Measurements from ENCODE around the gene LCLAT1.

DNA sequence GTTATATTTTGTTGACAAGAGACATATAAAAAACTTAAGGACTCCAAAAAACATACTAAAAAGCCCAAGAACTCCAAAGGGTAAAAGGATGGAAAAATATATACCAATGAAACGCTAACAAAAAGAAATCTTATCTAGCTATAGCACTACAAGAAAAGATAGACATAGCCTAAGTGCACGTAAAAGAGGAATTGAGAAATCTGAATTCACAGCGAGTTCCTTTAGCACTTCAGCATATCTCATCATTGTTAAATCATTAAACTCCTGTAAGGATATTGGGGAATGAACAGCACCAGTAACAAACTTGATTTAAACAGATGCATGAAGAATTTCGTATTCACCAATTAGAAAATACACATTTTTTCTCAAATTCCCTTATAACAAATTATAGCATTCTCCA is 226.1 kb downstream of the LCLAT1 start:
- TF ChIP-seq, protein P1, sequence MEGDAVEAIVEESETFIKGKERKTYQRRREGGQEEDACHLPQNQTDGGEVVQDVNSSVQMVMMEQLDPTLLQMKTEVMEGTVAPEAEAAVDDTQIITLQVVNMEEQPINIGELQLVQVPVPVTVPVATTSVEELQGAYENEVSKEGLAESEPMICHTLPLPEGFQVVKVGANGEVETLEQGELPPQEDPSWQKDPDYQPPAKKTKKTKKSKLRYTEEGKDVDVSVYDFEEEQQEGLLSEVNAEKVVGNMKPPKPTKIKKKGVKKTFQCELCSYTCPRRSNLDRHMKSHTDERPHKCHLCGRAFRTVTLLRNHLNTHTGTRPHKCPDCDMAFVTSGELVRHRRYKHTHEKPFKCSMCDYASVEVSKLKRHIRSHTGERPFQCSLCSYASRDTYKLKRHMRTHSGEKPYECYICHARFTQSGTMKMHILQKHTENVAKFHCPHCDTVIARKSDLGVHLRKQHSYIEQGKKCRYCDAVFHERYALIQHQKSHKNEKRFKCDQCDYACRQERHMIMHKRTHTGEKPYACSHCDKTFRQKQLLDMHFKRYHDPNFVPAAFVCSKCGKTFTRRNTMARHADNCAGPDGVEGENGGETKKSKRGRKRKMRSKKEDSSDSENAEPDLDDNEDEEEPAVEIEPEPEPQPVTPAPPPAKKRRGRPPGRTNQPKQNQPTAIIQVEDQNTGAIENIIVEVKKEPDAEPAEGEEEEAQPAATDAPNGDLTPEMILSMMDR (IDR thresholded peaks at IDR 0.05; ENCODE audit: low read depth, low read length, poor library complexity, severe bottlenecking): no peak
- no peak for TF ChIP-seq EZH2phosphoT487 (IDR thresholded peaks at IDR 0.05; ENCODE audit: borderline replicate concordance, low read length)

Measured in DOHH2 (cell line).